GM12891 (cell line): Measurements from ENCODE around the gene SULT1E1.

Experiments
- PAX5 ChIP-seq: IDR thresholded peaks from 2 replicates; pipeline ENCODE4 v1.6.1; 2011; ENCODE audit warnings: low read length, moderate library complexity, mild to moderate bottlenecking; ENCODE audit not compliant: insufficient read depth, severe bottlenecking
- POLR2A ChIP-seq: IDR thresholded peaks from 2 replicates; pipeline ENCODE4 v1.6.1; 2011; ENCODE audit warnings: low read depth, low read length, control low read depth
- POLR2AphosphoS5 ChIP-seq: IDR thresholded peaks from 2 replicates; pipeline ENCODE4 v1.6.1; 2011; ENCODE audit warnings: low read depth, low read length, control low read depth
- POU2F2 ChIP-seq: IDR thresholded peaks from 2 replicates; pipeline ENCODE4 v1.6.1; 2011; ENCODE audit warnings: low read depth, mild to moderate bottlenecking, control low read depth, low read length, moderate library complexity
- SPI1 ChIP-seq: IDR thresholded peaks from 2 replicates; pipeline ENCODE4 v1.6.1; 2011; ENCODE audit warnings: low read depth, low read length, control low read depth
- TAF1 ChIP-seq: IDR thresholded peaks from 2 replicates; pipeline ENCODE4 v1.6.1; 2011; ENCODE audit warnings: low read depth, low read length, control low read depth

- TF ChIP-seq POLR2A: no peak
- TF ChIP-seq POLR2AphosphoS5: no peak
- no peak for TF ChIP-seq SPI1
- no peak for TF ChIP-seq PAX5
- no peak for TF ChIP-seq TAF1
- no peak for TF ChIP-seq POU2F2
These were observed 34.8 kb upstream of the SULT1E1 start for GRCh38 chr4:69894721-69895120.
